HG03196 (cell line): Measurements from ENCODE around the gene DOLPP1.
"Not testable (repeated sequence)": the region's sequence is repeated elsewhere in the genome, so short reads cannot be mapped to it uniquely, and the experiment has no call there.

Experiments
- ATAC-seq: cut with Tn5 transposase; IDR thresholded peaks from one replicate; pipeline ENCODE4 v1.9.1; 2021; ENCODE audit not compliant: unreplicated experiment

The DOLPP1 gene

GRCh38 chr9:129109952-129110739 is 29.2 kb downstream of the DOLPP1 start:
- peak; percentile 33 for ATAC-seq

GRCh38 chr9:129110740-129111527 is 30.0 kb downstream of the DOLPP1 start, which contains the start of the genes CRAT and PTPA:
Gene CRAT, minus strand, starts transcription at chr9:129110793. Its CDS starts 284 bp downstream, at chr9:129110509.
Gene PTPA, plus strand, starts transcription at chr9:129111415. Its CDS starts 186 bp downstream, at chr9:129111601.
- peak; percentile 77 for ATAC-seq

GRCh38 chr9:129111528-129112151 is 30.7 kb downstream of the DOLPP1 start:
- ATAC-seq, result peak; percentile 6

GRCh38 chr9:129112526-129112925 is 31.6 kb downstream of the DOLPP1 start:
- not testable (repeated sequence) for ATAC-seq

- no peak for ATAC-seq
These were observed 32.9 kb downstream of the DOLPP1 start for GRCh38 chr9:129113645-129114304.

- no peak for ATAC-seq
These were observed 37.9 kb downstream of the DOLPP1 start for GRCh38 chr9:129118799-129119198.

DNA sequence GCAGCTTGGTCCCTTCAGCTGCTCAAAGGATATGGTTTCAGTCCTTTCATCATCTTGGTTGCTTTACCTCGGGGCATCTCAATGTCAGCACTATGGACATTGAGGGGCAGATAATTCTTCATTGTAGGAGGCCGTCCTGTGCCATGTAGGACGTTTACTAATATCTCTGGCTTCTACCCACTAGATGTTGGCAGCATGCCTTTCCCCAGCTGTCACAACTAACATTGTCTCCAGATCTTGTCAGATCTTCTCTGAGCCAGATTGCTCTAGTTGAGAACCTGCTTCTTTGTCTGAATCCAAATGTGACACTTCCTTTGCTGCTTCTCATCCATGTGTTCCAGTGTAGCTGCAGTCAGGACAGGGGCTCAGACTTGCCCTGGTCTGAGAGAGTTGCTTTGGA is 40.6 kb downstream of the DOLPP1 start:
- ATAC-seq, result no peak

DNA sequence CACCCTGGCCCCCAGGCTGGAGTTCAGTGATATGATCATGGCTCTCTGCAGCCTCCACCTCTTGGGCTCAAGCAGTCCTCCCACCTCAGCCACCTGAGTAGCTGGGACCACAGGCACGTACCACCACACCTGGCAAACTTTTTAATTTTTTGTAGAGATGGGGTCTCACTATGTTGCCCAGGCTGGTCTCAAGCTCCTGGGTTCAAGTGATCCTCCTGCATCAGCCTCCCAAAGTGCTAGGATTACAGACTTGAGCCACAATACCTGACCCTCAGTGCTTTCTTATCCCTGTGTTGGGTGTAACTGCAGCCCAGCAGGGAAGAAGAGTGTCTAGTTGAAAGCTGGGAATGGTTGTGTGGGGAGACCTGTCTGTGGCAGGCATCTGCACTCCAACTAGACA is 41.2 kb downstream of the DOLPP1 start:
- ATAC-seq, result no peak

- ATAC-seq, result not testable (repeated sequence)
These were observed 42.1 kb downstream of the DOLPP1 start for GRCh38 chr9:129122976-129123375.

GRCh38 chr9:129124506-129125069 is 43.7 kb downstream of the DOLPP1 start:
- no peak for ATAC-seq

DNA sequence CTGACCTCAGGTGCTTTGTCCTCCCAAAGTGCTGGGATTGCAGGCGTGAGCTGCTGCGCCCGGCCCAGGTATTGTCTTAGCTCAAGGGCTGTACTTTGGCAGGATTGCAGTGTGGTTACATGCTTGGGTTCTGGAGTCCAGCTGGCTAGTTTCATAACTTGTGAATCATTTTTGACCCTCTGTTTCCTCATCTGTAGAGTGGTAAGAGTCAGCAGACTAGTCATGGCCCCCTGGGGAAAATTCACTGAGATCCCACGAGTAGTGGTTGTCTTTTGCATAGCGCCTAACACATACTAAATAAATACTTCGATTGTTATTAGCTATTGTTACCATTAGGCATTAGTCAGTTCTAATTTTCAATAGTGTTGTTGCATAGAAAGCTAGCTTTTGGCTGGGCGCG is 44.6 kb downstream of the DOLPP1 start:
- ATAC-seq, result no peak

GRCh38 chr9:129126749-129127618 is 46.1 kb downstream of the DOLPP1 start:
- ATAC-seq, result no peak

GRCh38 chr9:129128689-129129088 is 47.8 kb downstream of the DOLPP1 start:
- ATAC-seq, result no peak

DNA sequence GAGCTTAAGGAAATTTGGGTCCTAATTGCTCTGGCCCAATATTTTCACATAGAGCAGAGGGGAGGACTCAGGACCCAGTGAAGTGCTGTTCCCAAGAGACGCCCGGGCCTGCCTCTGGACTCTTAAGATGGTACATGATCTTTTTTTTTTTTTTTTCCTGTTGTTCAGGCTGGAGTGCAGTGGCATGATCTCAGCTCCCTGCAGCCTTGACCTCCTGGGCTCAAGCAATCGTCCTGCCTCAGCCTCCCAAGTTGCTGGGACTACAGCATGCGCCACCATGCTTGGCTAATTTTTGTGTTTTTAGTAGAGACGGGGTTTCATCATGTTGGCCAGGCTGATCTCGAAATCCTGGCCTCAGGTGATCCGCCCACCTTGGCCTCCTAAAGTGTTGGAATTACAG is 49.4 kb downstream of the DOLPP1 start:
- ATAC-seq, result not testable (repeated sequence)

DNA sequence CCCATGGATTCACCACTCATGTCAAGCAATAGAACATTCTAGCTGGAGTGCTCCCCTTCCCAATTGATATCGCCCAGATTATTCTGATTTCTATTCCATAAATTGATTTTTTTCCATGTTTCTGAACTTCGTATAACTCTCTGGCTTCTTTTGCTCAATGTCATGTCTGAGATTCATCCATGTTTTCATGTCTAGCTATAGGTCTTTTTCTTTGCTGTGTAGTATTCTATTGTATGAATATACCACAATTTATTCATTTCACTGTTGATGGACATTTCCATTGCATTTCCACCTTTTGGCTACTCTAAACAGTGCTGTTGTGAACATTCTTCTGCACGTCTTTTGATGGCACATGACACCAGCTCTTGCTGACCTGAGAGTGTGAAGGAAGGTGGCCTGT is 49.9 kb downstream of the DOLPP1 start:
- no peak for ATAC-seq

GRCh38 chr9:129131300-129132145 is 50.6 kb downstream of the DOLPP1 start:
- no peak for ATAC-seq

GRCh38 chr9:129133082-129133481 is 52.2 kb downstream of the DOLPP1 start:
- no peak for ATAC-seq

GRCh38 chr9:129135476-129135875 is 54.6 kb downstream of the DOLPP1 start:
- ATAC-seq, result no peak
